NB4 (cell line): ENCODE data around the gene ATXN1.

Experiments used
- DNase-seq: peaks from one replicate; pipeline ENCODE4 v3.0.0; 2010; ENCODE audit warnings: low read depth
- H3K4me3 ChIP-seq: one replicate; pipeline ENCODE4 v1.5.1; 2011; ENCODE audit warnings: mild to moderate bottlenecking, low read depth, low read length, moderate library complexity
- MYC ChIP-seq: IDR thresholded peaks from 2 replicates; pipeline ENCODE4 v1.6.1; 2011; ENCODE audit warnings: low read depth, low read length
- POLR2A ChIP-seq: IDR thresholded peaks from 2 replicates; pipeline ENCODE4 v1.6.1; 2011; ENCODE audit warnings: mild to moderate bottlenecking; ENCODE audit not compliant: insufficient read length; ENCODE audit errors: extremely low read depth
- TF ChIP-seq, protein P1 (sequence below): IDR thresholded peaks from one replicate; pipeline ENCODE4 v1.5.1; 2012; ENCODE audit warnings: low read depth, low read length
- TF ChIP-seq, protein P2 (sequence below): IDR thresholded peaks from 2 replicates; pipeline ENCODE4 v1.6.1; 2011; ENCODE audit warnings: low read depth, low read length

Gene ATXN1

DNA sequence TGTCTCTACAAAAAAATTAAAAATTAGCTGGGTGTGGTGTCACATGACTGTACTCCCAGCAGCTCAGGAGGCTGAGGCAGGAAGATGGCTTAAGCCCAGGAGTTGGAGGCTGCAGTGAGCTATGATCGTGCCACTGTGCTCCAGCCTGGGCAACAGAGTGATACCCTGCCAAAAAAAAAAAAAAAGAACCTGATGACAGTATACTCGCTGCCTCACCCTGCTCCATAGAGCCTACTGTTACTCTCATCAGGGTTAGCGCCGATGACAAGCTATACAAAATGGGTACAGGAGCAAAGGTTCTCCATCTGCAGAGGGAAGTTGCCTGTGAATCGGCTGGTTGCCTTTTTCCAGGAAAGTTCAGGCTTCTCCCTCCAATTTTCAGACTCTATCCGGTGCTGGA lies 469.5 kb downstream of the ATXN1 start:
- no peak for DNase-seq
- TF ChIP-seq MYC (no peak), POLR2A (no peak)
- TF ChIP-seq, protein P1, sequence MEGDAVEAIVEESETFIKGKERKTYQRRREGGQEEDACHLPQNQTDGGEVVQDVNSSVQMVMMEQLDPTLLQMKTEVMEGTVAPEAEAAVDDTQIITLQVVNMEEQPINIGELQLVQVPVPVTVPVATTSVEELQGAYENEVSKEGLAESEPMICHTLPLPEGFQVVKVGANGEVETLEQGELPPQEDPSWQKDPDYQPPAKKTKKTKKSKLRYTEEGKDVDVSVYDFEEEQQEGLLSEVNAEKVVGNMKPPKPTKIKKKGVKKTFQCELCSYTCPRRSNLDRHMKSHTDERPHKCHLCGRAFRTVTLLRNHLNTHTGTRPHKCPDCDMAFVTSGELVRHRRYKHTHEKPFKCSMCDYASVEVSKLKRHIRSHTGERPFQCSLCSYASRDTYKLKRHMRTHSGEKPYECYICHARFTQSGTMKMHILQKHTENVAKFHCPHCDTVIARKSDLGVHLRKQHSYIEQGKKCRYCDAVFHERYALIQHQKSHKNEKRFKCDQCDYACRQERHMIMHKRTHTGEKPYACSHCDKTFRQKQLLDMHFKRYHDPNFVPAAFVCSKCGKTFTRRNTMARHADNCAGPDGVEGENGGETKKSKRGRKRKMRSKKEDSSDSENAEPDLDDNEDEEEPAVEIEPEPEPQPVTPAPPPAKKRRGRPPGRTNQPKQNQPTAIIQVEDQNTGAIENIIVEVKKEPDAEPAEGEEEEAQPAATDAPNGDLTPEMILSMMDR, result no peak
- TF ChIP-seq, protein P2, sequence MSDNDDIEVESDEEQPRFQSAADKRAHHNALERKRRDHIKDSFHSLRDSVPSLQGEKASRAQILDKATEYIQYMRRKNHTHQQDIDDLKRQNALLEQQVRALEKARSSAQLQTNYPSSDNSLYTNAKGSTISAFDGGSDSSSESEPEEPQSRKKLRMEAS, result no peak

DNA sequence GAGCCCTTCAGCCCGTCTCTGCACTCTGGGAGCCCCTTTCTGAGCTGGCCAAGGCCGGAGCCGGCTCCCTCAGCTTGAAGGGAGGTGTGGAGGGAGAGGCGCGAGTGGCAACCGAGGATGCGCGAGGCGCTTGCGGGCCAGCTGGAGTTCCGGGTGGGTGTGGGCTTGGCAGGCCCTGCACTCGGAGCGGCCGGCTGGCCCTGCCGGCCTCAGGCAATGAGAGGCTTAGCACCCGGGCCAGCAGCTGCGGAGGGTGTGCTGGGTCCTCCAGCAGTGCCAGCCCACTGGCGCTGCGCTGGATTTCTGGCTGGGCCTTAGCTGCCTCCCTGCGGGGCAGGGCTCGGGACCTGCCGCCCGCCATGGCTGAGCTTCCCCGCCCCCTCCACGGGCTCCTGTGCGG lies 473.1 kb downstream of the ATXN1 start:
- TF ChIP-seq POLR2A, result no peak
- TF ChIP-seq MYC, result no peak

More for the DNA sequence above, 469.5 kb downstream of the ATXN1 start:
- no peak overlapping the region for H3K4me3 ChIP-seq

DNA sequence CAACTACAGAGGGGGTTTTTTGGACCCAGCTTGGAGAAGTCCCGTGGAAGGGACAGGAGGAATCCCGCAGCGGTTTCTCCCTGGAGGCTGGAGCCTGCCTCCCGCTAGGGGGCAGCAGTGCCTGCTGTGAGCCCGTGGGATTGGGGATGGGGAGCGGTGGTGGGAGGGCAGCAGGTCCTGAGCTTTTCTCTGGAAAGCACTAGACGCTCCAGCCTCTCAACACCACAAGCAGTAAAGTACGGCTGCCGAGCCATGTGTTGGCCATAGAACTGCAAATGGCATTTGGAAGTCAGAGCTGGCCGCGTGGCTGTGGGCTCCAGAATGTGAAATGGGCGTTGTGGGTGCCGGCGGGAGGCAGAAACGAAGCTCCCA lies 475.1 kb downstream of the ATXN1 start:
- TF ChIP-seq MYC, result no peak
- TF ChIP-seq, protein P1, result peak; percentile 98
- no peak overlapping the region for H3K4me3 ChIP-seq
- peak; percentile 76 for DNase-seq

More for the DNA sequence above, 473.1 kb downstream of the ATXN1 start:
- no peak for DNase-seq
- no peak overlapping the region for H3K4me3 ChIP-seq

DNA sequence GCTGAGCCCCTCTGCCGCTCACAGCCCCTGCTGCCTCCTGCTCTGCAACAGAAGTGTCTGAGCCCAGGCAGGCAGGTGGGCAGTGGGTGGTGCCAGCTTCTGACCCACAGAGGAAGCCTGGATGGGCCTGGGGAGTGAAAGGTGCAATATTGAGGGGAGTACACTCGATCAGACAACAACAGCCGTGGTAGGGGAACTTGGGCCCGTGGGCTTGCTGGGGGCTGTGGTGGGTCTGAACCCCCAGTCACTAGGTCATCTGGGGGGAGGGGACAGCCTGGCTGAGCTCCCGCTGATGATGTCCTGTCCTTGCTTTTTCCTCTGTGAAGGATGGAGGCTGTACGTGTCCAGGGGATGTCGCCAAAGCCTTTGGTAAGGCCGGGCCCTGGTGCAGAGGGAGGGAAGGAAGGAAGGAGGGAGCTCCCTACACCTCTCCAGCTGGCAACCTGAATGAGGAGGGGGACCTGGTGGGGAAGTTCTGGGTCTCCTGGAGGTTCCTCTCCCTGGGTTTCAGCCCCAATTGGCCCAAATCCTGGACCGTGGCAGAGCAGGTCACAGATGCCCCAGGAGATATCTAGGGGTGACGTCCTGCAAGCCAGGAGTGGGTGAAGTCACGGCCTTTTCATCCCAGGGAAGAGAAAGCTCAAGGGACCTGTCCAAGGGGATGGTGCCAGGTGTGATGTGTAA lies 475.7 kb downstream of the ATXN1 start:
- TF ChIP-seq, protein P1, result no peak
- TF ChIP-seq POLR2A, result no peak
- TF ChIP-seq MYC, result no peak
- TF ChIP-seq, protein P2, result no peak
- DNase-seq, result no peak
- no peak overlapping the region for H3K4me3 ChIP-seq

DNA sequence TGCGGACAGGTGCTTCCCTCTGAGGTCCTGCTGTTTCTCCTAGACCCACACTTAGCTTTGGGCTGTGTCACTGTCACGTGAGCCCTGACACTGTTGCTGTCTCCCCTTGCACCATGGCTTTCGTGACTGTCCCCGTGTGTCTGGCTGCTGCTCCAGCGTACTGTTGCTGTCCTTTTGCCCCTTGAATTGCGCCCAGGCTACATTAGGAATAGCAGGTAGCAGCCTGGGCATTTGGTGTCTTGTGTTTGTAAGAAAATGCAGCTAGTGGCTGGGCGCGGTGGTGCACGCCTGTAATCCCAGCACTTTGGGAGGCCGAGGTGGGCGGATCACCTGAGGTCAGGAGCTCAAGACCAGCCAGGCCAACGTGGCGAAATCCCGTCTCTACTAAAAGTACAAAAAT lies 476.8 kb downstream of the ATXN1 start:
- no peak overlapping the region for H3K4me3 ChIP-seq
- TF ChIP-seq, protein P1, result no peak
- TF ChIP-seq MYC (no peak), POLR2A (no peak)
- TF ChIP-seq, protein P2, result no peak
- DNase-seq, result no peak

DNA sequence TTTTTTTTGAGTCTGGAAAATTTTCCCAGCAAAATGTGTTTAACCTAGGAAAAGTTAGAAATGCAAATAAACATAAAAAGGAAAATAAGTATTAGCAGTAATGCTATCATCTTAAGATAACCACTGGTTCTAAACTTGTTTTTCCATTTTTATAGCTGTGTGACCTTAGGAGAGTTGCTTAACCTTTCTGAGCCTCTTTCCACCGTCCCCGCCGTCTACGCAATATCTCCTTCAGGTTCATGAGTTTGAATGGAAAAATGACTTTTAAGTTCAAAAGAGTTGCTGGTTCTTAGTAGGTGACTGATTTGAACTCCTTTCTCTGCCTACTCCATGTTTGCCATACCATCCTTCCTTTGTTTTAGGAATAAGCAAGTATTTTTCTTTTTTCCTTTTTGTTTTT lies 478.9 kb downstream of the ATXN1 start:
- no peak for DNase-seq
- TF ChIP-seq, protein P2, result no peak
- TF ChIP-seq POLR2A (no peak), MYC (no peak)
- TF ChIP-seq, protein P1, result no peak
- no peak overlapping the region for H3K4me3 ChIP-seq

DNA sequence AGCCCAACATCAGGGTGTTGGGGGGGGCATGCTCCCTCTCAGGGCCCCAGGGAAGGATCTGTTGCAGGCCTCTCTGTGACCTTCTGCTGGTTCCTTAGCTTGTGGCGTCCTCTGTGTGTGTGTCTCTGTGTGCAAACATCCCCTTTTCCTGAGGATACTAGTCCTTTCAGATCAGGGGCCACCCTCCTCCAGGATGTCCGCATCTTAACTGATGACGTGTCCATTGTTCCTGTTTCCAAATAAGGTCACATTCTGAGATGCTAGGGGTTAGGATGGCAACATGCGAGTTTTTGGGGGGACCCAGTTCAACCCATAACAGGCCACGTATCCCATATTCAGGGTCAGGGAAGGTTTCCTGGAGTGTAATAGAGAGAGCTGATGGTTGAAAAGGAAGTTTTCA lies 482.0 kb downstream of the ATXN1 start:
- H3K4me3 ChIP-seq, result no peak overlapping the region
- no peak for DNase-seq
- TF ChIP-seq, protein P1, result no peak
- TF ChIP-seq MYC, result no peak
- TF ChIP-seq, protein P2, result no peak
- TF ChIP-seq POLR2A, result no peak
